HepG2 (cell line): ENCODE data around the gene GCNT3.

Experiments
- CTCF ChIP-seq: sonication (generic); formaldehyde crosslinking; IDR thresholded peaks from 2 replicates; pipeline ENCODE4 v1.5.0; 2020; ENCODE audit warnings: mild to moderate bottlenecking, missing genetic modification reagents, moderate library complexity
- ELF1 ChIP-seq: sonication (generic); formaldehyde crosslinking; IDR thresholded peaks from 2 replicates; pipeline ENCODE4 v1.4.0; 2020; ENCODE audit warnings: missing genetic modification reagents
- HMG20A ChIP-seq: IDR thresholded peaks from 2 replicates; pipeline ENCODE4 v1.6.1; 2016; ENCODE audit warnings: borderline replicate concordance
- POLR2A ChIP-seq, 2 experiments: IDR thresholded peaks; 2 replicates each; pipeline ENCODE4 v1.6.1; 2011; ENCODE audit warnings: low read depth in 2 of 2, low read length in 2 of 2, mild to moderate bottlenecking in 1 of 2, moderate library complexity in 1 of 2; ENCODE audit not compliant: insufficient read depth in 1 of 2
- PTBP1 ChIP-seq: fragments of 200-400 bp; formaldehyde crosslinking; IDR thresholded peaks from 2 replicates; pipeline ENCODE4 v1.6.1; 2018; ENCODE audit warnings: low read length, low read depth; ENCODE audit not compliant: poor library complexity, severe bottlenecking
- ZNF232 ChIP-seq: sonication (generic); formaldehyde crosslinking; IDR thresholded peaks from 2 replicates; pipeline ENCODE4 v1.4.0; 2020; ENCODE audit warnings: missing genetic modification reagents, borderline replicate concordance
- ZNF274 ChIP-seq: sonication (generic); formaldehyde crosslinking; IDR thresholded peaks from 2 replicates; pipeline ENCODE4 v1.5.1; 2020; ENCODE audit warnings: mild to moderate bottlenecking, missing genetic modification reagents

- TF ChIP-seq ZNF274 (CRISPR knock-in tag) (no peak), CTCF (CRISPR knock-in tag) (no peak), ZNF232 (CRISPR knock-in tag) (no peak), HMG20A (CRISPR knock-in tag) (no peak), PTBP1 (no peak), POLR2A (IDR thresholded peaks at IDR 0.05; ENCODE audit: insufficient read depth in 1 of 2, low read depth in 2 of 2, low read length in 2 of 2) (no peak), ELF1 (CRISPR knock-in tag) (no peak)
These were observed 24.3 kb upstream of the GCNT3 start for GRCh38 chr15:59587085-59587826.
